MM.1S (cell line): ENCODE results near the gene CTNNAL1.

Source experiments
- DNase-seq: peaks from one replicate; pipeline ENCODE4 v3.0.0-alpha.2; 2015
- H2AFZ ChIP-seq: fragments of 300-600 bp; sonication (generic); 2 replicates; pipeline ENCODE4 v1.6.0; 2016; ENCODE audit warnings: antibody characterized with exemption, low read length
- H3F3A ChIP-seq: fragments of 300-600 bp; sonication (generic); 2 replicates; pipeline ENCODE4 v1.6.1; 2016; ENCODE audit warnings: mild to moderate bottlenecking, antibody characterized with exemption, low read length, moderate library complexity, mixed read lengths; ENCODE audit not compliant: insufficient read depth
- H3K27ac ChIP-seq: fragments of 300-600 bp; sonication (generic); 2 replicates; pipeline ENCODE4 v1.5.1; 2016; ENCODE audit warnings: mild to moderate bottlenecking, low read length
- H3K27me3 ChIP-seq: fragments of 300-600 bp; sonication (generic); replicated peaks from 2 replicates; pipeline ENCODE4 v1.6.0; 2016; ENCODE audit warnings: low read length; ENCODE audit not compliant: insufficient read depth
- H3K36me3 ChIP-seq: fragments of 300-600 bp; sonication (generic); replicated peaks from 2 replicates; pipeline ENCODE4 v1.6.1; 2016; ENCODE audit warnings: mild to moderate bottlenecking, low read length, mixed read lengths; ENCODE audit not compliant: insufficient read depth
- H3K4me1 ChIP-seq: fragments of 300-600 bp; sonication (generic); 2 replicates; pipeline ENCODE4 v1.6.1; 2016; ENCODE audit warnings: low read length, mixed read lengths
- H3K4me2 ChIP-seq: fragments of 300-600 bp; sonication (generic); 2 replicates; pipeline ENCODE4 v1.6.0; 2016; ENCODE audit warnings: low read depth, low read length
- H3K4me3 ChIP-seq: fragments of 300-600 bp; sonication (generic); 2 replicates; pipeline ENCODE4 v1.5.1; 2016; ENCODE audit warnings: low read length, mixed read lengths
- H3K79me2 ChIP-seq: fragments of 300-600 bp; sonication (generic); 2 replicates; pipeline ENCODE4 v1.6.1; 2016; ENCODE audit warnings: mixed run types, low read length, mixed read lengths
- H3K9ac ChIP-seq: fragments of 300-600 bp; sonication (generic); 2 replicates; pipeline ENCODE4 v1.6.1; 2016; ENCODE audit warnings: low read length, mixed read lengths
- H3K9me2 ChIP-seq: fragments of 300-600 bp; sonication (generic); replicated peaks from 2 replicates; pipeline ENCODE4 v1.6.1; 2016; ENCODE audit warnings: mild to moderate bottlenecking, low read length, mixed read lengths; ENCODE audit not compliant: insufficient read depth
- H3K9me3 ChIP-seq: fragments of 300-600 bp; sonication (generic); replicated peaks from 2 replicates; pipeline ENCODE4 v1.6.1; 2016; ENCODE audit warnings: mild to moderate bottlenecking, low read length, mixed read lengths; ENCODE audit not compliant: insufficient read depth
- H4K20me1 ChIP-seq: fragments of 300-600 bp; sonication (generic); 2 replicates; pipeline ENCODE4 v1.6.1; 2016; ENCODE audit warnings: mild to moderate bottlenecking, low read length, moderate library complexity, mixed read lengths; ENCODE audit not compliant: insufficient read depth
- CTCF ChIP-seq: fragments of 300-600 bp; sonication (generic); IDR thresholded peaks from 2 replicates; pipeline ENCODE4 v1.5.1; 2016; ENCODE audit warnings: antibody characterized with exemption, low read length, mixed read lengths
- EZH2 ChIP-seq: fragments of 300-600 bp; sonication (generic); optimal IDR thresholded peaks from 2 replicates; pipeline ENCODE3; 2017; ENCODE audit warnings: low read depth, mild to moderate bottlenecking, antibody characterized with exemption, low read length, mixed read lengths
- EZH2phosphoT487 ChIP-seq: fragments of 300-600 bp; sonication (generic); IDR thresholded peaks from 2 replicates; pipeline ENCODE4 v1.6.1; 2018; ENCODE audit warnings: antibody characterized with exemption, low read length

Gene CTNNAL1

GRCh38 chr9:108910914-108911313 lies 102.4 kb downstream of the CTNNAL1 start:
- Histone ChIP-seq H3F3A (no peaks in the 10 kb centered on the region), H2AFZ (no peak overlapping the region), H4K20me1 (no peaks in the 10 kb centered on the region), H3K4me1 (no peaks in the 10 kb centered on the region), H3K36me3 (no peaks in the 10 kb centered on the region), H3K9ac (no peak overlapping the region), H3K9me2 (no peaks in the 10 kb centered on the region), H3K27ac (no peak overlapping the region), H3K4me3 (no peak overlapping the region), H3K4me2 (no peak overlapping the region), H3K27me3 (no peaks in the 10 kb centered on the region), H3K9me3 (no peaks in the 10 kb centered on the region), H3K79me2 (no peaks in the 10 kb centered on the region)
- no peak for DNase-seq
- no peak for TF ChIP-seq EZH2
- no peak for TF ChIP-seq EZH2phosphoT487
- TF ChIP-seq CTCF: no peak

- Histone ChIP-seq H3K9me3 (no peaks in the 10 kb centered on the region), H3K36me3 (no peaks in the 10 kb centered on the region)
These were observed 102.9 kb downstream of the CTNNAL1 start for GRCh38 chr9:108910402-108910801.

GRCh38 chr9:108905494-108905893 lies 107.8 kb downstream of the CTNNAL1 start:
- Histone ChIP-seq H4K20me1 (no peaks in the 10 kb centered on the region), H3K4me2 (no peak overlapping the region), H3K36me3 (0 out of 2 replicates have a peak, but pooled peaks cover 3% of the 10 kb centered on the region), H3F3A (no peaks in the 10 kb centered on the region), H3K4me3 (no peak overlapping the region), H3K9ac (no peak overlapping the region), H3K9me3 (no peaks in the 10 kb centered on the region), H3K27ac (no peak overlapping the region), H3K27me3 (no peaks in the 10 kb centered on the region), H3K9me2 (no peaks in the 10 kb centered on the region), H3K79me2 (no peaks in the 10 kb centered on the region), H2AFZ (no peak overlapping the region), H3K4me1 (no peaks in the 10 kb centered on the region)
- no peak for TF ChIP-seq EZH2phosphoT487
- TF ChIP-seq CTCF: no peak
- TF ChIP-seq EZH2: no peak
- no peak for DNase-seq

More at GRCh38 chr9:108910402-108910801, 102.9 kb downstream of the CTNNAL1 start:
- Histone ChIP-seq H3F3A (no peaks in the 10 kb centered on the region), H3K4me1 (no peaks in the 10 kb centered on the region), H3K27me3 (no peaks in the 10 kb centered on the region), H3K27ac (no peak overlapping the region), H4K20me1 (no peaks in the 10 kb centered on the region), H2AFZ (no peak overlapping the region), H3K79me2 (no peaks in the 10 kb centered on the region), H3K9ac (no peak overlapping the region), H3K4me3 (no peak overlapping the region), H3K4me2 (no peak overlapping the region), H3K9me2 (no peaks in the 10 kb centered on the region)
- TF ChIP-seq EZH2: no peak
- no peak for TF ChIP-seq EZH2phosphoT487
- no peak for TF ChIP-seq CTCF
- DNase-seq: no peak
